Upper lobe of right lung (tissue), 1 donor: ENCODE results near the gene STAC. TPM values are rescaled to one million over a fixed set of nuclear protein-coding genes. Genes with fewer than 3 reads are reported as not detected.
"Not testable (repeated sequence)": the region's sequence is repeated elsewhere in the genome, so short reads cannot be mapped to it uniquely, and the experiment has no call there.

Experiments
- ATAC-seq: fragments of 200-7000 bp; cut with Tn5 transposase; one replicate; pipeline ENCODE4 v1.9.1; 2020; ENCODE audit warnings: mild to moderate bottlenecking, moderate library complexity
- DNase-seq: peaks from one replicate; pipeline ENCODE4 v3.0.0-alpha.2; 2020
- H3K27ac ChIP-seq: fragments of 200-600 bp; one replicate; pipeline ENCODE4 v1.8.0; 2022
- H3K27me3 ChIP-seq: fragments of 200-600 bp; one replicate; pipeline ENCODE4 v1.8.0; 2022; ENCODE audit warnings: mild to moderate bottlenecking
- H3K36me3 ChIP-seq: fragments of 200-600 bp; one replicate; pipeline ENCODE4 v1.8.0; 2022
- H3K4me1 ChIP-seq: fragments of 200-600 bp; one replicate; pipeline ENCODE4 v1.8.0; 2022
- H3K4me3 ChIP-seq: fragments of 200-600 bp; one replicate; pipeline ENCODE4 v1.8.0; 2022; ENCODE audit warnings: mild to moderate bottlenecking
- H3K9me3 ChIP-seq: fragments of 200-600 bp; one replicate; pipeline ENCODE4 v1.8.0; 2022
- intact Hi-C: fragments of 100-400 bp; cut with DNase I; formaldehyde crosslinking; loops from one replicate; pipeline ENCODE4 v1.11.0; 2022
- total RNA-seq: library from RNA; stranded (reverse); fragmentation: NEBNext Ultra II Directional; extraction: Animal tissue kit (Norgen Biotek cat#: 25700); gene quantifications from one replicate; pipeline ENCODE4 v1.2.1, GENCODE V29; 2021
- TF ChIP-seq, protein P1 (sequence below): fragments of 200-600 bp; IDR thresholded peaks from one replicate; pipeline ENCODE4 v1.8.0; 2022; ENCODE audit warnings: antibody characterized with exemption
- donor health status: DM: no; HTN: yes; CAD: no; lungs with severe emphysema.

The STAC gene
- total RNA-seq, 1 donor from 2014 or later, result 25.3 TPM

DNA sequence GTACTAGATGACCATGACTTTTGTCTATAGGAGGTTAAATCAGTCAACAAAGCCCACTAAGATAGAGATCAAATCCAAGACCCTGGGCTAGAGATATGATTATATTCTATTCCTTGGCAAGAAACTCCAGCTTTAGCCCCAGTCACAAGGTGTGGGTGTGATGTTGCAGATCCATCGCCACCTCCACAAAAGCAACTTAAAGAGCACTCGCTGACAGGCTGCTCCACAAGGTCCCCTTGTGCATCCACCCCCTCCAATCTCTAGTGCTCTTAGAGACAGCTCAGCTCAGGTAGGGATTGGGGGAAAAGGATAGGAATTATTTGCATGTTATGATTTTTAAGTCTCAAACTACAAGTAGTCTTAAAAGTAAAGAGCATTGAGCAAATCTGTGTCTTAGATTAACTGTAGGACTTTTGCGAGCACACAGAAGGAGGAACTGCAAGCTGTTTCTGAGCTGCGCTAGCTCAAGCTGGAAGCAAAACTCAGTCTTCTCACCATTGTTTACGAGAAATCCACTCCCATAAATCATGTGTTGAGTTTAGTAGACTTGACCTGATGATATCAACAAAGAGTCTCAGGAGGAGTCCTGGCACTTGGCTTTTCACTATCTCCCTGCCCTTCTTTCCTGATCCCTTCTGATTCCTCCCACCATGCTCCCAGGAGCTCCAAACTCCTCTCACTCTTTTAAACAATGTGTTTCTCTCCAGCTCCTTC, 177.6 kb downstream of the STAC start:
- Histone ChIP-seq H3K27me3 (no peaks in the 10 kb centered on the region), H3K9me3 (no peaks in the 10 kb centered on the region)

DNA sequence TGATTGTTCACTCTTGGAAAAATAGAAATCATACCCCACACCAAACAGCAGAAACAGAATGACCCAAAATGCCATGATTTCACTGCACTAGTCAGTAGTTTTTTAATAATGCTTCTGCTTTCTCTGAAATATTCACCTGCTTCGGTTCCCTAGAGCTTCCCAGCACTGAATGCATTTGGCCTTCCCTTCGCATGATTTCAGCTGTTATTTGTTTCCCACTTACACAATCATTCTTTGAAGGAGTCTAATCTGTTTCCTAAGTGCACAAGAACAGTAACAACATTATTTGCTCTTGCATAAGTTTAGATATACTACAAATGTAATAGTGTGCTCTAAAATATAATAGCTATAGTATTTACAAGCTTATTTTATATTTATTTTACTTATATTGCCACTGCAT, 178.7 kb downstream of the STAC start:
- TF ChIP-seq, protein P1, sequence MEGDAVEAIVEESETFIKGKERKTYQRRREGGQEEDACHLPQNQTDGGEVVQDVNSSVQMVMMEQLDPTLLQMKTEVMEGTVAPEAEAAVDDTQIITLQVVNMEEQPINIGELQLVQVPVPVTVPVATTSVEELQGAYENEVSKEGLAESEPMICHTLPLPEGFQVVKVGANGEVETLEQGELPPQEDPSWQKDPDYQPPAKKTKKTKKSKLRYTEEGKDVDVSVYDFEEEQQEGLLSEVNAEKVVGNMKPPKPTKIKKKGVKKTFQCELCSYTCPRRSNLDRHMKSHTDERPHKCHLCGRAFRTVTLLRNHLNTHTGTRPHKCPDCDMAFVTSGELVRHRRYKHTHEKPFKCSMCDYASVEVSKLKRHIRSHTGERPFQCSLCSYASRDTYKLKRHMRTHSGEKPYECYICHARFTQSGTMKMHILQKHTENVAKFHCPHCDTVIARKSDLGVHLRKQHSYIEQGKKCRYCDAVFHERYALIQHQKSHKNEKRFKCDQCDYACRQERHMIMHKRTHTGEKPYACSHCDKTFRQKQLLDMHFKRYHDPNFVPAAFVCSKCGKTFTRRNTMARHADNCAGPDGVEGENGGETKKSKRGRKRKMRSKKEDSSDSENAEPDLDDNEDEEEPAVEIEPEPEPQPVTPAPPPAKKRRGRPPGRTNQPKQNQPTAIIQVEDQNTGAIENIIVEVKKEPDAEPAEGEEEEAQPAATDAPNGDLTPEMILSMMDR, result no peak
- no peak for ATAC-seq
- Histone ChIP-seq H3K27ac (no peak overlapping the region), H3K4me1 (no peaks in the 10 kb centered on the region), H3K9me3 (no peaks in the 10 kb centered on the region), H3K4me3 (no peak overlapping the region), H3K27me3 (no peaks in the 10 kb centered on the region), H3K36me3 (no peaks in the 10 kb centered on the region)
- intact Hi-C loops, result no loop called here
- no peak for DNase-seq

More for the DNA sequence above, 177.6 kb downstream of the STAC start:
- TF ChIP-seq, protein P1, result no peak
- ATAC-seq, result no peak
- Histone ChIP-seq H3K4me3 (no peak overlapping the region), H3K4me1 (no peaks in the 10 kb centered on the region), H3K27ac (no peak overlapping the region), H3K36me3 (no peaks in the 10 kb centered on the region)
- intact Hi-C loops, result no loop called here
- no peak for DNase-seq

DNA sequence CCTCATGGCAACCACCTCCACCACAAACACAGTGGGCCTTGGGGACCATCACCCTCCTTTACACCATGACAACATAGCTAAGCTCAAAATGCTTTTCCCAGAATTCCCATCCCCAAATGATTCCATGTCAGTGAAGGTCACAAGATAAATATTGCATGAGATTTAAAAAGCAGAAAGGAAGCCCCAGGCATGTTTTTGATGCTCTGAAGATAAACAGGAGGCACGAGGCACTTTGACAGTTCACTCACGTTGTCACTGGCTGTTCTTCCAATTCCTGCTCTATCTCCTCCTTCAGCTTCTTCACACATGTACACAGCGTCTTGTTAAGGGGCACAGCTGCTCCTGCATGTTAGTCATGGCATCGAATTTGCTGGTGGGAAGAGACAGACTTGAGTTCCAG, 180.4 kb downstream of the STAC start:
- H3K27me3 ChIP-seq, result no peaks in the 10 kb centered on the region
- no peak for ATAC-seq
- no peak overlapping the region for H3K27ac ChIP-seq
- TF ChIP-seq, protein P1, result no peak
- no peak for DNase-seq
- intact Hi-C loops, result no loop called here
- no peaks in the 10 kb centered on the region for H3K9me3 ChIP-seq
- no peak overlapping the region for H3K4me3 ChIP-seq
- no peaks in the 10 kb centered on the region for H3K4me1 ChIP-seq
- H3K36me3 ChIP-seq, result no peaks in the 10 kb centered on the region

DNA sequence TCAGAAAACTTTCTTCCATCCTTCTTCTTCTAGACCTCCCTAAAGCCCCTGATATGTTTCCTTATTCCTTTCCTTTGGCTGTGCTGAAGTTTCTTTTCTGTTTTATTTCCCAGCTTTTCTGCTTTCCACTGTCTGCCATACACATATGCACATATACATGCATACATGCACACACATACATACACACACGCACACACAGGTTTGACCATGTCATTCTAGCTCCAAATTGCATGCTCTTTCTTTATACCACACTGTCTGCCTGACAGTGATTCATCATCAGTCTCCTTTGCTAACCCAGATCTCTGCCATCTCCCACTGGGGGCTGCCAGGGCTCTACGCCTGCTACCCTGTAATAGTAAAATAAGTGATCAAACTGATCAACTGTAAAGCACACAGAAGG, 181.3 kb downstream of the STAC start:
- no peaks in the 10 kb centered on the region for H3K9me3 ChIP-seq
- H3K27me3 ChIP-seq, result no peaks in the 10 kb centered on the region
- ATAC-seq (no peak), DNase-seq (no peak)
- H3K36me3 ChIP-seq, result no peaks in the 10 kb centered on the region
- intact Hi-C loops, result no loop called here
- no peak overlapping the region for H3K4me3 ChIP-seq
- H3K27ac ChIP-seq, result no peak overlapping the region
- TF ChIP-seq, protein P1, result no peak
- no peaks in the 10 kb centered on the region for H3K4me1 ChIP-seq

DNA sequence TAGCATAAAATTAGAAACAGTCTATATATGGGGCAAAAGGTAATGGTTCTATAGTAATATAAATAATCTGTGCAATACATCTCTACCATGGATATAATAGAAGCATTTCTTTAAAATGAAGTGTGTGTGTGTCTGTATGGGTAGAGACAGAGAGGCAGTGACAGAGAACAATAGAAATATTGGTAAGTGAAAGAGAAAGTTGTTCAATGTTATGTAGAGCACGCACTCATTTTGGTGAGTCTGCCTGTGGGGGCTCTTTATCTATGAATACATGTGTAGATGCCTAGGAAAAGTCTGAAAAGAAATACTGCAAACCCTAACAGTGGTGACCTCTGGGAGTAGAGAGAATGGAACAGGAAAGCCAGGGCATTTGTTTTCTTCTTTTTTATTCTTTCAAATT, 182.6 kb downstream of the STAC start:
- TF ChIP-seq, protein P1, result no peak
- ATAC-seq, result no peak
- H3K4me3 ChIP-seq, result no peak overlapping the region
- no peaks in the 10 kb centered on the region for H3K4me1 ChIP-seq
- H3K27ac ChIP-seq, result no peak overlapping the region
- H3K27me3 ChIP-seq, result no peaks in the 10 kb centered on the region
- H3K9me3 ChIP-seq, result no peaks in the 10 kb centered on the region
- no peaks in the 10 kb centered on the region for H3K36me3 ChIP-seq
- intact Hi-C loops, result no loop called here
- no peak for DNase-seq

DNA sequence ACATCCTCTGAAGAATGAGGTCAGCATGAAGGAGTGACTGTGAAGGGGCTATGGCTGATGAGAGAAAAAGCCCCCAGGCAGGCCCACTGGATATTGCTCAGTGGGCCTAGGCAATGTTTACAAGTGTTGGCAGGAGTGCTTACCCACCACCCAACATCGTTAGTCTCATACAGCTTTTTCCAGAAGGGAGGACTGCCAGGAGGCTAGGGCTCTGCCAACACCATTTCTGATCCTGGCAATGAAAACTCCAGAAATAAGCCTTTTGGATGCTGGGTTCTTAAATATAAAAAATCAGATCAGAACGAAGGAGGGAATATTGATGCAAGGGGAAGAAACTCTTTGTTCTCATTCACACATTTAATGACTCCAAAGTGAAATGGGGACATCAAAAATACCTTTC, 194.9 kb downstream of the STAC start:
- Histone ChIP-seq H3K4me1 (no peaks in the 10 kb centered on the region), H3K9me3 (peaks cover 10% of the 10 kb centered on the region), H3K27ac (no peak overlapping the region), H3K27me3 (no peaks in the 10 kb centered on the region), H3K4me3 (no peak overlapping the region), H3K36me3 (no peaks in the 10 kb centered on the region)
- DNase-seq (no peak), ATAC-seq (no peak)
- TF ChIP-seq, protein P1, result no peak
- intact Hi-C loops, result no loop called here

DNA sequence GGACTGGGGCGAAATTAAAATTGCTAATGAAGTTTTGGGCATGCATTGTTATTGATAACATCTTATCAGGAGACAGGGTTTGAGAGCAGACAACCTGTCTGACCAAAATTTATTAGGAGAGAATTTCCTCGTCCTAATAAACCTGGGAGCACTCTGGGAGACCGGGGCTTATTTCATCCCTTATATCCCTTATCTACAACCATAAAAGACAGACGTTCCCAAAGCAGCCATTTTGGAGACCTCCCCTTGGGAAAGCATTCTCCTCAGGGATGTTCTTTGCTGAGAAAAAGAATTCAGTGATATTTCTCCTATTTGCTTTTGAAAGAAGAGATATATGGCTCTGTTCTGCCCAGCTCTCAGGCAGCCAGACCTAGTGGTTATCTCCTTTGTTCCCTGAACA, 198.1 kb downstream of the STAC start:
- H3K27ac ChIP-seq, ATAC-seq, DNase-seq, H3K4me3 ChIP-seq, H3K4me1 ChIP-seq, H3K27me3 ChIP-seq, H3K36me3 ChIP-seq, intact Hi-C loops: not testable (repeated sequence)
- H3K9me3 ChIP-seq, result peaks cover 10% of the 10 kb centered on the region
